DLD1 (cell line): ENCODE data around the gene RGS12.

Experiments used
- in situ Hi-C: cut with HindIII; loops from 2 replicates; pipeline ENCODE4 v1.10.0; 2017; ENCODE audit warnings: low sequenced_read_pairs

RGS12 gene

GRCh38 chr4:3276986-3277385, 15.8 kb upstream of the RGS12 start:
- in situ Hi-C loops: no loop called here

- in situ Hi-C loops: no loop called here
Observed at GRCh38 chr4:3280466-3280865, 12.4 kb upstream of the RGS12 start.

- in situ Hi-C loops: no loop called here
Observed at GRCh38 chr4:3283483-3283882, 9.3 kb upstream of the RGS12 start.

DNA sequence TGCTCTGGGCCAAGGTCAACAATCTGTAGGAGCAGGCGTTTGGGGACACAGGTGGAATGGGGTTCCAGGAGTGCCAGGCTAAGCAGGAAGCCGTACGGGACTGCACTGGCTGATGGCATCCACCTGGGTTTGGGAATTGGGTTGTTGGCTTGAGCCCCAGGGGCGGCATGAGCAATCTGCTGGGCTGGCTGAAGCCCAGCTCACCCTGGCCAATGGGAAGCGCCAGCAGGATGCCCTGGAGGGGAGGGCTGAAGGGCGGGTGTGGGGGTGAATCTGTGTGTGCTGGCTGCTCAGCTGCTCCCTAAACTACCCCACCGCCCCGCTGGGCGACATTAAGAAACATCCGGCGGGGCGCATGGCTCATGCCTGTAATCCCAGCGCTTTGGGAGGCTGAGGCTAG, 8.9 kb upstream of the RGS12 start:
- in situ Hi-C loops: no loop called here

GRCh38 chr4:3284734-3285557, 7.9 kb upstream of the RGS12 start:
- in situ Hi-C loops: no loop called here

- in situ Hi-C loops: no loop called here
Observed at GRCh38 chr4:3285558-3286334, 7.1 kb upstream of the RGS12 start.

DNA sequence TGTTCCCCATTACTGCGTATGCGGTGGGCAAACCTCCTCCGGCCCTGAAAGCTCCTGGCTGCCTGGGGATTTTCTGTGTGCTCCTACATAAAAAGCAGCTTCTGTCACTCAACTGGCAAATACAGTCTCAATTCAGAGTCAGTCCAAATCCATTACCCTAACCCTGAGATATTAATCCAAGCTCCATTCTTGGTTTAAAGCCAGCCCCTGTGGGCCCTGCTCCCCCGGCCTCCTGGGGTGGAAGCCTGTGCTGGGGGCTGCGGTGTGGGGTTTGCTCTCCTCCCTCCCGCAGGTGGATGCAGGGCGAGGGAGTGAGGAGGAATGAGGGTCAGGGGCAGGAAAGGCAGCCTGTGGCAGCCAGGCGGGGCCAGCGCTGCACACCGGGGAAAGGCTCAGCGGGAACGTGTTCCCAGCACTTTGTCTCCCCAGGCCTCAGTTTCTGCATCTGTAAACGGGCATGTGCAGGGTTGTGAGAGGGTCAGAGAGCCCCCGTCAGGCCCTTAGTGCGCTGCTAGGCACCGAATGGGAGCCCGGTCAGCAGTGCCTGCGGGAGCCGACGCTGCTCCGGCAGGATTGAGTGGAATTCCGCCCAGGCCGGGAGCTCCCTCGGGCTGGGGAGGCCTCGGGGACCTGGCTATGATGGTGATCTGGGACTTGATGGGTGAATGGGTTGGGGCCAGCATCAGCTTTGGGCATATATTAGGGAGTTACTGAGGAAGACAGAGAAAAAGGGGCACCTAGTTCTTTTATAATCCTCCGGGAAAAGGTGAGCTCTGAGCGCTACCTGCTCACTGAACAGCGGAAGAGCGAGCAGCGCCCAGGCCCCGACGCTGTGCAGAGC, 6.3 kb upstream of the RGS12 start:
- in situ Hi-C loops: no loop called here

- in situ Hi-C loops: no loop called here
Observed at GRCh38 chr4:3287271-3287971, 5.4 kb upstream of the RGS12 start.

GRCh38 chr4:3287972-3288570, 4.8 kb upstream of the RGS12 start:
- in situ Hi-C loops: no loop called here

GRCh38 chr4:3288571-3289094, 4.2 kb upstream of the RGS12 start:
- in situ Hi-C loops: no loop called here

DNA sequence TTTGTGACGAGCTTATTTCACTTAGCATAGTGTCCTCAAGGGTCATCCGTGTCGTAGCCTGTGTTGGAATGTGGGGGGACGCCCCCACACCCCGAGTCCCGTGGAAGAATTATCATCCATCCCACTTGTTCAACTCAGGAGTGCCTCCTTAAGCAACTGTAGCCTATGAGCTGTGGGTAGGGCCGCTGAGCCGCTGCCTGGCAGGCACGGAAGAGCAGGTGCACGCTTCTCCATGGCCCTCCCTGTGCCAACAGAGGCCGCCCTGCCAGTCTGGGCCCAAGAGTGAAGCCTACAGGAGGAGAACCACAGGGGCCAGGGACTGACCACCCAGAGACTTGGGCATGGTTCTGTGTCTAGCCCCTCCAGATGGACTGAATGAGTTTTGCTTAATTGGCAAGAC, 2.3 kb upstream of the RGS12 start:
- in situ Hi-C loops: no loop called here

DNA sequence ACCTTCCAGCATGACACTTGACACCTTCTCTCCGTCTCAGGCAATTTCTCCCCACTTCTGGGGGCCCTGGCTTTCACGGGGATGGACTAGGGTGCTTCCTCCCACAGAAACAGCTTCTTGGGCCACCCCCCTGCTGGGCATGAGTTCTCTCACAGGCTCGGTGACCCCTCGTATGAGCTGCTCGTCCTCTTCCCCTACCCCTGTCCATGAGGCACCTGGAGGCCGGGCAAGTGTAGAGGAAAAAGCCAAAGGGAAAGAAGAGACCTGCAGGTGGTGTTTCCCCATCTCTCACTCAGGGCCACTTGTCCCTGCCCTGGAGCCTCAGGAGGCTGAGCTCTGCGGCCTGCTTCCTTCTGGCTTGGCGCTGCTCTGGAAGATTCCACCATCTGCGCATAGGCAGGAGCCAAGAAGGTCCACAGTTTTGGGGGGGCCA, 1.9 kb upstream of the RGS12 start:
- in situ Hi-C loops: no loop called here

DNA sequence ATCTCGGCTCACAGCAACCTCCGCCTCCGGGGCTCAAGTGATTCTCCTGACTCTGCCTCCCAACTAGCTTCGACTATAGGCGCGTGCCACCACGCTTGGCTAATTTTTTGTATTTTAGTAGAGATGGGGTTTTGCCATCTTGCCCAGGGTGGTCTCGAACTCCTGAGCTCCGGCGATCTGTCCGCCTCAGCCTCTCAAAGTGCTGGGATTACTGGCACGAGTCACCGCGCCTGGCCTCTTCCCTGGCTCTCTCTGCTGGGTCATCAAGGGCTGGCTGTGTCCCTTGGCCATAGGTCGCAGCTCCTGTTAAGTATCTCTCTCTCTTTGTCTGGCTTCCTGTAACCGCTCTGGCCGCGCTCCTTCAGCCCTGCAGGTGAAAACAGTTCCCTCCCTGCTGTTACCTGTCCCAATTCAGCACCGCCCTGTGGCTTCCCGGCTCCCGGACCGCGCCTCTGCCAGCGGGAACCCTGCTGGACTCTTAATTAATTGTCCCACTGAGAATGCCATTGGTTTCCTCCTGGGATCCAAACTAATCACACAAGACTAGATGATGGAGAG, 1.3 kb upstream of the RGS12 start:
- in situ Hi-C loops: no loop called here

DNA sequence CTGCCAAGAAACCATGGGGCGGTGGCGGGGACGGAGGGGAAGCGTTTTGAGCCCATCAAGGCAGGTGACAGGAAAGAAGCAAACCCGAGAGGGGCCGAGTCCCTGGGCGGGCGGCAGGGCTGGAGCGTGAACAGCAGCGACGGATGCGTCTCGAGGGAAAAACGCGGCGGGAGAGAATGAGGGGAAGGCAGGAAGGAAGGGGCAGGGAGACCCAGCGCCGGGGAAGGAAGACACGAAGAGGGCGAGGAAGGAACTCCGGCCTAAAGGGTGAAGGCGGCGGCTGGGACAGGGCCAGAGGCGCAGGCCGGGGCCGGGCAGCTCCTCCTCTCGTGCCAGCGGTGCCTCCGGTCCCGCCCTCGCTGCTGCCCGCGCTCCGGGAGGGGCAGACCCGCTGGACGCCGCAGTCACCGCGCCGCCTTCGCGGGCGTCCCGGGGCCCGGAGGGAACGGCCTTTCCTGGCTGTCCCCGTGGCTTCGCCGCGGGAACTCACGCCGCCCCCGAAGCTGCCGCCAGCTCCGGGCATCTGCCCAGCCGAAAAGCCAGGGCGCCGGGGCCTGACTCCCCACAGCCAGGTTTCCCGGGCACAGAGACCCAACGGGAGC, 751 bp upstream of the RGS12 start:
- in situ Hi-C loops: no loop called here

- in situ Hi-C loops: no loop called here
Observed at GRCh38 chr4:3293401-3294391, 875 bp downstream of the RGS12 start.

DNA sequence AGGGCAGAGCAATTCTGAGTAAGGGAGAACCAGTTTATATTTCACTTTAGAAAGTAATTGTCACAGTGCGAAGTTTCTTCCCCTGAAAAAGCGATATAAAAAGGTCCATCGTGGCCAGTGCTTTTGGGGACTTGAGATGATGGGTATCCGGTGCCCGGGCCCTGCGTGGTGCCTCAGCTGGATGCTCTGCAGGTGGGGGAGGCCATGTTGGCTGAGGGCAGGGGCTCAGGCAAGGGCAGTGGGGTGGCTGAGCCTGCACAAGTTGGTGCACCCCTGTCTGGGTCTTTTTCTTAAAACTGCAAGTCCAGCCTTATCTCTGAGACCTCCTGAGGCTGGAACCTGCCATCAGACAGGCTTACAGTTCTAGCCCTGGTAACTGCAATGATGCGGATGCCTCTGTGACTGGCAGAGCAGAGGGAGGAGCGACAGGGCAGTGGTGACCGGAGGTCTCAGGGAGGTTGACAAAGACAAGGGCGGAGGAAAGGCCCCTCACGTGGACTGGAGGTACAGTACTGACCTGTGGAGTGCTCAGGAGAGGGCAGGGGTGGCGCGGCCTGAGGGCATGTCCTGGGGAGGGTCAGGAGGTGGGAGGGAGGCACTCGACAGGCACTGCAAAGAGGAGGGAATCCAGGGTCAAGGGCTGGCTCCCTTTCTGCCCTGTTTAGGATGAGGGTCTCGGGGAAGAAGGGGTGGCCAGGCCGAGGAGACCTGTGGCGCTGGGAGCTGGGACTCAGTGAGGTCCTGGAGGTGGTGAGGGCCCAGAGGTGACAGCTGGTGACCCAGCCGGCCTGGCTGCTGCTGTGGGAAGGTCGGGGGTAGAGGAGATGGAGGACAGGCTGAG, 1.8 kb downstream of the RGS12 start:
- in situ Hi-C loops: no loop called here
